Measurements from ENCODE around the gene BMP2K. TPM values are rescaled to one million over a fixed set of nuclear protein-coding genes. Genes with fewer than 3 reads are reported as not detected.

BMP2K gene
- total and polyA plus RNA-seq, 2 of the 8 experiments (the other 6 are each of a cell fraction or from before 2014, with no cell fraction given) = 15.6 to 24.1 TPM

- TF ChIP-seq, protein P1, sequence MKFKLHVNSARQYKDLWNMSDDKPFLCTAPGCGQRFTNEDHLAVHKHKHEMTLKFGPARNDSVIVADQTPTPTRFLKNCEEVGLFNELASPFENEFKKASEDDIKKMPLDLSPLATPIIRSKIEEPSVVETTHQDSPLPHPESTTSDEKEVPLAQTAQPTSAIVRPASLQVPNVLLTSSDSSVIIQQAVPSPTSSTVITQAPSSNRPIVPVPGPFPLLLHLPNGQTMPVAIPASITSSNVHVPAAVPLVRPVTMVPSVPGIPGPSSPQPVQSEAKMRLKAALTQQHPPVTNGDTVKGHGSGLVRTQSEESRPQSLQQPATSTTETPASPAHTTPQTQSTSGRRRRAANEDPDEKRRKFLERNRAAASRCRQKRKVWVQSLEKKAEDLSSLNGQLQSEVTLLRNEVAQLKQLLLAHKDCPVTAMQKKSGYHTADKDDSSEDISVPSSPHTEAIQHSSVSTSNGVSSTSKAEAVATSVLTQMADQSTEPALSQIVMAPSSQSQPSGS (IDR thresholded peaks at IDR 0.05; ENCODE audit: low read length) = no peak
- TF ChIP-seq TAF7 (optimal IDR thresholded peaks at IDR 0.05; ENCODE audit: borderline replicate concordance, low read depth, low read length) (peak; percentile 74), GTF2F1 (IDR thresholded peaks at IDR 0.05; ENCODE audit: borderline replicate concordance, low read depth, low read length) (peak; percentile 15; the same call in 1 of the 2 replicates)
Observed at GRCh38 chr4:78938868-78939666, 162.9 kb downstream of the BMP2K start, which contains the start of gene PAQR3 (continued).
